Measurements from ENCODE around the gene LCP2.

LCP2 gene

GRCh38 chr5:170297589-170298462, at the start of gene LCP2:
Gene LCP2, minus strand, starts transcription at chr5:170297777. Its CDS starts 166 bp downstream, at chr5:170297611.
- no peak for DNase-seq

GRCh38 chr5:170347022-170347567, 49.5 kb upstream of the LCP2 start:
- no peak for DNase-seq

GRCh38 chr5:170345971-170346370, 48.4 kb upstream of the LCP2 start:
- no peak for DNase-seq

GRCh38 chr5:170343177-170343576, 45.6 kb upstream of the LCP2 start:
- DNase-seq: no peak

GRCh38 chr5:170342153-170342725, 44.7 kb upstream of the LCP2 start:
- no peak for DNase-seq

- DNase-seq: no peak
These were observed 44.0 kb upstream of the LCP2 start for GRCh38 chr5:170341545-170341944.

- DNase-seq: no peak
These were observed 42.2 kb upstream of the LCP2 start for GRCh38 chr5:170339780-170340167.

GRCh38 chr5:170338933-170339779, 41.6 kb upstream of the LCP2 start:
- DNase-seq: no peak

- DNase-seq: no peak
These were observed 40.7 kb upstream of the LCP2 start for GRCh38 chr5:170338291-170338690.

- DNase-seq: no peak
These were observed 39.6 kb upstream of the LCP2 start for GRCh38 chr5:170337045-170337733.

GRCh38 chr5:170336065-170336464, 38.5 kb upstream of the LCP2 start:
- no peak for DNase-seq

- no peak for DNase-seq
These were observed 37.0 kb upstream of the LCP2 start for GRCh38 chr5:170334626-170335025.

- DNase-seq: no peak
These were observed 35.8 kb upstream of the LCP2 start for GRCh38 chr5:170333161-170333910.

- no peak for DNase-seq
These were observed 34.5 kb upstream of the LCP2 start for GRCh38 chr5:170332058-170332457.

- DNase-seq: no peak
These were observed 33.0 kb upstream of the LCP2 start for GRCh38 chr5:170330568-170331054.

- DNase-seq: no peak
These were observed 31.9 kb upstream of the LCP2 start for GRCh38 chr5:170329524-170329923.

GRCh38 chr5:170327829-170328228, 30.3 kb upstream of the LCP2 start:
- DNase-seq: no peak

GRCh38 chr5:170327168-170327567, 29.6 kb upstream of the LCP2 start:
- DNase-seq: no peak

GRCh38 chr5:170319301-170319700, 21.7 kb upstream of the LCP2 start:
- no peak for DNase-seq

GRCh38 chr5:170317499-170317898, 19.9 kb upstream of the LCP2 start:
- DNase-seq: no peak

GRCh38 chr5:170316937-170317336, 19.4 kb upstream of the LCP2 start:
- DNase-seq: no peak

GRCh38 chr5:170315154-170315553, 17.6 kb upstream of the LCP2 start:
- no peak for DNase-seq
